ENCODE measurements around the gene KLHL33.
"Not testable (repeated sequence)": the region's sequence is repeated elsewhere in the genome, so short reads cannot be mapped to it uniquely, and the experiment has no call there.

The KLHL33 gene

GRCh38 chr14:20452831-20453230 lies 16.9 kb upstream of the KLHL33 start:
- DNase-seq, result not testable (repeated sequence)

GRCh38 chr14:20446889-20447288 lies 10.9 kb upstream of the KLHL33 start:
- DNase-seq, result no peak

DNA sequence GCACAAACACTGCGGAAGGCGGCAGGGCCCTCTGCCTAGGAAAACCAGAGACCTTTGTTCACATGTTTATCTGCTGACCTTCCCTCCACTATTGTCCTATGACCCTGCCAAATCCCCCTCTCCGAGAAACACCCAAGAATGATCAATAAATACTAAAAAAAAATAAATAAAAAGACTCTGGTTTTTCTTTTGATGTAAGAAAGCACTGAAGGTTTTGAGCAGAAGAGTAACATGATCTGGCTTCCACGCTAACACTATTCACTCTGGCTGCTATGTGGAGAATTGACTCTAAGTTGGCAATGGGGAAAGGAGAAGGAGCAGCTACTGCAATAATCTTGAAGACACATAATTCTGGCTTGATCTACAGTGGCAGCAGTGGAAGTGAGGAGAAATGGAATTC lies 7.7 kb upstream of the KLHL33 start:
- DNase-seq, result not testable (repeated sequence)

DNA sequence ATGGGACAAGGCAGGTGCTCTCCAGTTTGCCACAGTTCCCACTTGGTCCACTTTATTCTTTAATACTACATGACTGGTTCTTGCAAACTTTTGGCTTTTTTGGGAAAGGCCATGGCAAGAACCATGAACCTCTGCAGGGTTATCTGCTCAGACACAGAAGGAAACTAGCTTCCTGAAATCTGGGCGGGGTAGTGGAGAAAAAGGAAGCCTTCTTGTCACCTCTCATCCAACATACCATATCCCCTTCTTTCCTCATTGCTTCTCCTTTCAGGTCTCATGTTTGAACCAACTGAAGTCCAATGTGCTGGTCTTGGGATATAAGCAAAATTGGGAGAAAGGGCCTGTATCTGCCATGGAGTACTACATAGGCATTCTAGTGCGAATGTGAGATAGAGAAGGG lies 5.5 kb upstream of the KLHL33 start:
- no peak for DNase-seq

- no peak for DNase-seq
Observed at GRCh38 chr14:20440882-20441281, 4.9 kb upstream of the KLHL33 start.

GRCh38 chr14:20440465-20440864 lies 4.5 kb upstream of the KLHL33 start:
- no peak for DNase-seq

DNA sequence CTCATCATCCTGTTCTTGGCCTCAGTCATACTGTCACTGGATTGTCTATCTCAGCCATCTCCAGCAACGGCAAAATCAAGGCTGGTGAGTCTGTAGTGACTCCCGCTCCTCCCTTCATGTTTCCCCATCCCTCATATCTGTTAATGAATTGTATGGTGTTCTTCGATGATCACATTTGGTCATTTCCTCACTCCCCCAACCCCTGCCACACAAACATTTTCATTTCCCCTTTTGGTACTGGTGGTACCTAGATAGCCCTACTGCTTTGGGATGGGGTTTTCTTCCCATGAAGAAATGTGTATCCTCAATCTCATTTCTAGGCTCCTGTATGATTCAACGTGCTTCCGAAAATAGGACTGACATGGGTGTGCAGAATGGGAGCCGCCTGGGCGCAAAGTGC lies 2.7 kb upstream of the KLHL33 start:
- no peak for DNase-seq

GRCh38 chr14:20436363-20436755 lies 393 bp upstream of the KLHL33 start:
- DNase-seq, result no peak

GRCh38 chr14:20434701-20435581 lies 1.0 kb downstream of the KLHL33 start:
- peak; percentile 79 for DNase-seq

- DNase-seq, result no peak
Observed at GRCh38 chr14:20429801-20430669, 5.9 kb downstream of the KLHL33 start.

GRCh38 chr14:20428802-20429201 lies 7.2 kb downstream of the KLHL33 start:
- no peak for DNase-seq

DNA sequence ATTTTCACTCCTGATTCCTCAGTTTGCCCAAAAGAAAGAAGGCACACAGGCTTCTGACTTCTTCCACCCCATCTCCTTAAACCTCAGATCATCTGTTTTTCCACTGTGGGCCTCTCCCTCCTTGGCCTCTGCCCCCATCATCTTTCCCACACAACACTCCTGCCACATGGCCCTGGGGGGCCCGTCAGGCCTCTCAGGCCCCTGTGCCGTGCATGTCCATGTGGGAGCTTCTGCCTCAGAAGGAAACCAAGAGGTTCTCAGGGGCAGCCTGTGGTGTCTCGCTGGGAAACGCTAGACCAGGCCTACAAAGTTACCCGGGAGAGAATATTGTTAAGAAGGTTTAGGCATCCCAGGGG lies 8.0 kb downstream of the KLHL33 start:
- DNase-seq, result no peak

DNA sequence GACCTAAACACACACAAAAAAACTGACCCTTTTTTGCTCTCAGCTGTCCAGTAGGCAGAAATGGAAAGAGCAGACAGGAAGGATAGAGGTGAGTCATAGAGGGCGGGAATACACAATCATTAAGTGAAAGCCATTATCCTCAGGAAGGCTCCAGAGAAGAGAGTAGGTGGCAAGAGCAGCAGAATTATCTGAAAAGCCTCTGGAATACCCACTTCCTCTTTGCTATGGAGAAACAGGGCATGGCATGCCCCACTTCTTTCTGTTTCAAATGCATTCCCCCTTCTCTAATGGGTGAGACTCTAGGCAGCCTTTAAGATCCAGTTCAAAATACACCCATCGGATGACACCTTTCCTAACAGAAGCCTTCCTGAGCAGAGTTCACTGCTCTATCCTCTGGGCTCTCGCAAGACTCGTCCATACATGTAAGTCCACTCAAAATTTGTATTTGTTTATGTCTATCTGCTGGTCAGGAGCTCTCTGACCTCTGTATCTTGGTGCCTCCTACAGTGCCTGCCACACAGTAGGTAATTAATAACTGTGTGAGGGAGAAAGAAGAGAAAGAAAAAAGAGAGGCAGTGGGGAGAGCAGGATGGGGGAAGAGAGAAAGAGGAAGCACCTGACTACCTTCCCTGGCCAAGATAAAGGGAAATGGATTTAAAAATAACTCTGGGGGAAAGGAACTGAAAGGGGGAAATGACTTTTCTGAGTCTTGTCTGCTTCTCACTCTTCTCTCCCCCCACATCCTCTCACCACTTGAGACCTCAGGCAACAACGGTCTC lies 8.5 kb downstream of the KLHL33 start:
- DNase-seq, result no peak

- DNase-seq, result no peak
Observed at GRCh38 chr14:20424851-20425250, 11.1 kb downstream of the KLHL33 start.

DNA sequence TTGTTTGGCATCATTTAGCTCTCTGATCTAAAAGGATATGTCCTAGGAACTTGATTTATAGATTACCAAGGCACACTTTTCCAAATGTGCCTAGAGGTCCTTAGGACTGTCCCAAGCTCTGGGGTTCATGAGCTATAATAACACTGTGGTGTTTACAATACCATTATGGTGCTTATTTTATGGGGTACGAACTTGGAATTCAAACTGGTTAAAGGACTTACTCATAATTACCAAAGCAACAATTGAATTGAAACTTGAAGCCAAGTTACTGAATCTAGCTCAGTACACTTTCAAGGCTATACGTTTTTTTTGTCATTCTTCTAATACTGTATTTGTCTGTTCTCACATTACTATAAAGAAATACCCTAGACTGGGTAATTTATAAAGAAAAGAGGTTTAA lies 13.1 kb downstream of the KLHL33 start:
- DNase-seq, result no peak

- no peak for DNase-seq
Observed at GRCh38 chr14:20421267-20421666, 14.7 kb downstream of the KLHL33 start.

- no peak for DNase-seq
Observed at GRCh38 chr14:20419419-20419818, 16.5 kb downstream of the KLHL33 start.

DNA sequence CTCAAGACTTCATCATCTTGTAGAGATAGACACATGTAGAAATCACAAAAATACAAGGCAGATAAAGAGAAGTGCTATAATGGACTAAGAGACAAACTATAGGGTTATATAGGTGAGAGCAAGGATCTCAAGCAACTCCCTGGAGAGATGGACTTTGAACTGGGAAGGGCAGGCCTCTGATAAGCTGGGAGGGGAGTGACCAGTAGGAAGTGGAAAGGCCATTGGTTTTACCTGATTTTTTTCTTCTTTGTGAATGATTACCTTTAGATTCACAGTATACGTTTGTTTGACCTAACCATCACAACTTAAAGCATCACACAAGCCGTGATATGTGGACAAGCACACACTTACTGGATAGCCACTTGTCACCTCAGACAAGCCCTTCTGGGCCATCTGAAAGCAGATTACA lies 17.5 kb downstream of the KLHL33 start:
- DNase-seq, result no peak

DNA sequence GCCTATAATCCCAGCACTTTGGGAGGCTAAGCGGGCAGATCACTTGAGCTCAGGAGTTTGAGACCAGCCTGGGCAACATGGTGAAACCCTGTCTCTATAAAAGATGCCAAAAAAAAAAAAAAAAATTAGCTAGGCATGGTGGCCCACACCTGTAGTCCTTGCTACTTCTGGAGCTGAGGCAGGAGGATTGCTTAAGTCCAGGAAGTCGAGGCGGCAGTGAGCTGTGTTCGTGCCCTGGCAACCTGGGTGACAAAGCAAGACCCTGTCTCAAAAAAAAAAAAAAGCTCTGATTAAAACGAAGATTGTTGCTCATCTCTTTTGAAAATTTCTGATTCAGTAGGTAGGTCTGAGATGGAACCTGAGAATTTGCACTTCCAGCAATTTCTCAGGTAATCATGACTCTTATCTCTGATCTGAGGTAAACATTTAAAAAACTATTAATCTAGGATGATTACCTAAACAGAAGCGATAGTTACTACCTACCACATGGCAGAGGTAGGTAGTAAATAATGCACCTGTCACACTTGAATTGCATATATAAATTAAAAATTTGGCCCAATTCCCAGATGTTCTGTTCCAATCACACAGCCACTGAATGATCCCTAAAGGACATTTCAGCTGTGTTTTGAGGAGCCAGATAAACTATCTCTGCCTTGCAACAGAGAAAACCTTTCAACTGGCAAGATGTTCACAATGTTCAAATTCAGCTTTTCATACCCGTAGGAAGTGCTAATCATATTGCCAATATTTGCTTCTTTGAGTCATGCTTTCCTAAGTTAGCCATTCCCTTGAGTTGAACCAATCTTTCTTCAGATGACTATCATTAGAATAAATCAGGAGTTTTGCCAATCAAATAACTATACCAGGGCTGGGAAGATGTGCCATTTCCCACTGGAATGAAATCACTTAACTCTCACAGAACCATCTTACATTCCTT lies 18.4 kb downstream of the KLHL33 start:
- DNase-seq, result no peak

DNA sequence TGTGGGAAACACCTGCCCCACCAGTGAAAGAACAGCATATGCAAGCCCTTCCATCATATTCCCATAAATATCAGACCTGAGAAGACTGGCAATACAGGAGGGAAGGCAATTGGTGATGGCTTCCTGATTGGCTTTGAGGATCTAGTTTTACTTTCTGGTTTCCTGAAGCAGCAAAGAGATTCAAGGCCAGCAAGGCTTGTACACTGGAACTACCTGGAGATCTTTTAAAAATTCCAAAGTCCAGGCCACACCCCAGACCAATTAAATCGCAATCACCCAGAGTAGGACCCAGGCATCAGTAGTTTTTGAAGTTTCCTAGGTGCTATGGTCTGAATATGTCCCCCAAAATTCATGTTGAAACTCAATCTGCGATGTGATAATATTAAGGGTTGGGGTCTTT lies 19.7 kb downstream of the KLHL33 start:
- DNase-seq, result no peak

DNA sequence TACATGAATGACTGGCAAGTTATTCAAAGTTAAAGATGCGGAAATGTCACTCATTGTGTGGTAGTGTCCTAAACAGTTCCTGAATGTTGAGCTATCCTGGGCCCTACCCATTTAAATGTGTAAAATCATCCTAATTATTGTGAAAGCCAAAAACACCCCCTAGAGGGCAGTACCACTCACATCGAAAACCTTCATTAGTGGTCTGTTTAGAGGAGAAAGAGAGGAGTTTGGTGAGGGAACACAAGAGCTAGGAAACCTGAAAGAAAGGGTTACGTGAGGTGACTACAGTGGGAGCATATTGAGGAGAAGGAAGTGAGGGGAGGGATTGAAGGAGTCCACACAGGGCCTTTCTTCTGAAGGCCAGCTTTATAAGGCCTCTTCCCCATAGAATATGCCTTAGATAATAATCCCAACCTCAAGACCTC lies 20.2 kb downstream of the KLHL33 start:
- DNase-seq, result peak; percentile 32

- no peak for DNase-seq
Observed at GRCh38 chr14:20413744-20414082, 22.3 kb downstream of the KLHL33 start.
